ENCODE measurements around the gene NDFIP2.

NDFIP2 gene

DNA sequence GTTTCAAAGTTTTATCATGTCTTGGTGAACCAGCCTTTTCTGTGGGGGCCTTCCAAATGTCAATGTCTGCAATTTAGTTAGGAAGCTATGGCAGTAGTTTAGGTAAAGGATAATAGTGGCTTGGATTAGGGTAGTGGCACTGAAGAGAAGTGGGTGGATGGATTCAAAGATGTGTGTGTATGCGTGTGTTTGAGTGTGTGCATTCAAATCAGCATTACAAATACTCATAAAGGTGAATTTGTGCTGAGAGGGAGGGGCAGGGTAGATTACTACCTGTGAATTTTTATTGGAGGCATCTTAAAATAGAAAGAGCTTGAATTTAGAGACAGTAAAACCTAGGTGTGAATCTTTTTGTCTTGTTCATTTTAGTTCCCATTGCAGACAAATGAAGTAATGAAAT is 16.9 kb downstream of the NDFIP2 start:
- no peak for DNase-seq

DNA sequence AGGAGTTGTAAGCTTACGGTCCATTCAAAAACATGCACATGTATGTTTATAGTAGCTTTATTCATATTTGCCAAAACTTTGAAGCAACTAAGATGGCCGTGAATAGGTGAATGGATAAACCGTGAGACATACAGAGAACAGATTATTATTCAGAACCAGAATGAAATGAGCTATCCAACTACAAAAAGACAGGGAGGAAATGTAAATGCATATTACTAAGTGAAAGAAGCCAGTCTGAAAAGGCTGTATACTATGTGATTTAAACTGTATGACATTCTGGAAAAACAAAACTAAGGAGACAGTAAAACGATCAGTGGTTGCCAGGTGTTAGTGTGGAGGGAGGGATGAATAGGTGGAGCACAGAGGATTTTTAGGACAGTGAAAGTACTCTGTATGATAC is 19.9 kb downstream of the NDFIP2 start:
- no peak for DNase-seq

DNA sequence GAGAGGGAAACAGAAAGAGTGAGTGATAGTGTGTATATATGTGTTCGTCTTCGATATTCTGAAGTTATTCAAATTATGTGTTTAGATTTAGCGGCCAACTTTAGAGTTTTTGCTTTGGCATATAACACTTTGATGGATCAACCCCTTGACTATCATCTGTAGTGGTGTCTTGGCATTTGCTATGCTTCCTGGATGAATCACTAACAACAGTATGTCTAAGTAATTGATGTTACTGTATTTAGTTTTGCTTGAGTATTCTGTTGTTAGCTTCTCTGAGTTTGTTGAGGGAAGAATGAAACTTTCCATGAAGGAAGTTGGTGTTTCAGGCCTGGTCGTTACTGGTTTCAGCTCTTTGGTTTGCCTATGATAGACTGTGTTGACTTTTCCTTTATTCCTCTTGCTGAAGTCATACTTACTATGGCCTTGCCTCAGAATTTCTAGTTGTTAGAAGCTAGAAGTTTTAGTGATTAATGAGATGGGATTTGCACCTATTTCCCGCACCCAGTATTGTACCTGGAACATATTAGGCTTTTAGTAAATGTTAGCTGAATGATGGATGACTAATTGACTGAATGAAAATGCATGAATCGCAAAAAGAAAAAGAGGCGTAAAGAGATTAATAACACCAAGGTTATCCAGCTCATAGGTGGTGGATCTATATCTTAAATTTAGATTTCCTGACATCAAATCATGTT is 20.7 kb downstream of the NDFIP2 start:
- no peak for DNase-seq

DNA sequence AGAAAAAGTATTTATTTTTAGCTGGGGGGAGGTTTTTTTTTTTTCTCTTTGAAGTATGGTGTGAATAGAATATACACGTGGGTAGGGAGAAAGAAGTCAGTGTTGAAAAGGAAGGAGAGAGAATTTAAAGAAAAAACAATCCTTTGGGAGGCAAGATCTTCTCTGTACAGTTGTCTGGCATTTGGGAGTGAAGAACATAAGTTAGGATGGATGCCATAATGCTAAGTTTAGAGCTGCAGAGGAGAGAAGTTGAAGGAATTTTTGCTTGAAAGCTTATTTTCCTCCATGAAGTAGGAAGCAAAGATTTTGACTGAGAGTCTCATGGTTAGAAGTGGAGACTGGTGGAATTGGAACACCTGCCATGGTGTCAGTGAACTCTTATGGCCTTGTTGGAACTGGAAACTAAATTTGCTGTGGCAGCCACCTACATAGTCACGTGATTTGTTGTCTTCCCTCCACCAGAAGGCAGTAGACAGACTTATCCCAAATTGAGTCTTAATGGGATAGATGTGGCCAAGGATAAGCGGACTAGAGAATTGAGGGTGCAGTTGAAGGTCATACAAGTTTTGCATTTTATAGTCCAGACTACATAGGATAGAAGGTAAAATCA is 22.0 kb downstream of the NDFIP2 start:
- no peak for DNase-seq

DNA sequence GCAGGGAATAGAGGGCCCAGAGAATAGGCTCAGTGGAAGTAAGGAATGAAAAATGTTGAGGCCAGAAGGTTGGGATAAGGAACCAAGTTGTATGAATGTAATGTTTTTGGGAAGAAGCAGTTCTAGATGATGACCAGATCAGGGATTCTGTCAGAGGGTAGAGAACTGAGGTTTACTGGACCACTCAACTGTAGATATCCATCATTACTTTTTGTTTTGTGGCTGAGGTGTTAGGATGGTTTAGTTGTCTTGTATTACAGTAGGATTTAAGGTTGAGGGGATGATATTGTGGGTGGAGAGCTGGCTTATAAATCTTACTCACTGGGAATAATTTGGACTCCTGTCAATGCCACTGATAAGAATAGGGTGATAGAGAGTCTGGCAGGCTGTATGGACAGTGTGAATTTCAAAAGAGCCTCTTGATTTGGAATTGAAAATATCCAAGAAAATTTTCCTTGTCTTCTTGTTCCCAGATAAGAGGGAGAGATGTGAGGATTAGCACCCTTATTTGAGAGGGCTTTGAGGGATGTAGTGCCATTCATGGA is 22.6 kb downstream of the NDFIP2 start:
- no peak for DNase-seq

DNA sequence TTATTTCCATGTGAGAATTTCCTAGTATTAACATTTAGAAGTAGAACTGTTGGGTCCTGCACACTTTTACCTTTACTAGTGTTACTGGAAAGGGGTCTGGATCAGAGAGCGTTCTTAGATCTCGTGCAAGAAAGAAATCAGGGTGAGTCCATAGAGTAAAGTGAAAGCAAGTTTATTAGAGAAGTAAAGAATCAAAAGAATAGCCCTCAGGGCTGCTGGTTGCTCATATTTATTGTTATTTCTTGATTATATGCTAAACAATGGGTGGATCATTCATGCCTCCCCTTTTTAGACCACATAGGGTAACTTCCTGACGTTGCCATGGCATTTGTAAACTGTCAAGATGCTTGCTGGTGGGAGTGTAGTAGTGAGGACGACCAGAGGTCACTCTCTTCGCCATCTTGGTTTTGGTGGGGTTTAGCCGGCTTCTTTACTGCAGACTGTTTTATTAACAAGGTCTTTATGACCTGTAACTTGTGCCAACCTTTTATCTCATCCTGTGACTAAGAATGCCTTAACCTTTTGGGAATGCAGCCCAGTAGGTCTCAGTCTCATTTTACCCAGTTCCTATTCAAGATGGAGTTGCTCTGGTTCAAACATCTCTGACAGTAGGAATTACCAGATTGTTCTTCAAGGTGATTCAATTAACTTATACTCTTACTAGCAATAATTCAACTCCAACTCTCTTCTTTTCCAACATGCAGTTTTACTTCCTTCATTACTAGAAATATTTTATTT is 27.4 kb downstream of the NDFIP2 start:
- no peak for DNase-seq

DNA sequence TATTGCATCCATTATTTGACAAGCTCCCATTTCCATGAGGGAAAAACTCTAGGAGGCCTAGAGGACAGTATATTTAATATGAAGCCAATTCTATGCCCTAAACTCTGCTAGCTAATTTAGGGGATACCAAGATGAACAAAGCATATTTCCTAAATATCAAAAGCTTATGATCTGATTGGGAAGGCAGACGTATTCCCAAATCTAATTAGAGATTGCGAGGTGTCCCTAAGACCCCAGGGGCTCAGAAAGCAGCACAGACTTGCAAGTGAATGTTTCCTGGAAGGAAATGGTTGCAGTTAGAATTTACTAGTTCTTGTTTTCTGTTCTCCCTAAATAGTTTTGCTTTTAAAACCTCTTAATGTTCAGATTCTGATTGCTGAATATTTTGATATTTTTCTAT is 30.7 kb downstream of the NDFIP2 start:
- DNase-seq: no peak

DNA sequence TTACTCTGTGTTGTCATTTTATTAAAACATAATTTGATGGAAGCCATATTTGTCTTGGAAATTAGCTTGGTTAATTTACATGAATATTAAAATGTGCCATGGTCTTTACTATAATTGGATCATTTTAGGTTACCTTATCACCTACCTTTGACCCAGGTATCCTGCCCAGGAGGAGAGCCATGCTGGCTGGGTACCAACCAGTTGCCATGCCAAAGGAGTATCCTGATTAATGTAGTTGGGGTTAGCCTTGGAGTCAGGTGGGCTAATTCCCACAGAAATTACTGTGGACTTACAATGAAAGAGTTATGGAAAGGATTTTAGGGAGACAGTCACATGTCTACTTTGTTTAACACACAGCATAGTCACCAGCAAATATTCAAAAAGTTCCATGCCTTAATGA is 32.0 kb downstream of the NDFIP2 start:
- no peak for DNase-seq

DNA sequence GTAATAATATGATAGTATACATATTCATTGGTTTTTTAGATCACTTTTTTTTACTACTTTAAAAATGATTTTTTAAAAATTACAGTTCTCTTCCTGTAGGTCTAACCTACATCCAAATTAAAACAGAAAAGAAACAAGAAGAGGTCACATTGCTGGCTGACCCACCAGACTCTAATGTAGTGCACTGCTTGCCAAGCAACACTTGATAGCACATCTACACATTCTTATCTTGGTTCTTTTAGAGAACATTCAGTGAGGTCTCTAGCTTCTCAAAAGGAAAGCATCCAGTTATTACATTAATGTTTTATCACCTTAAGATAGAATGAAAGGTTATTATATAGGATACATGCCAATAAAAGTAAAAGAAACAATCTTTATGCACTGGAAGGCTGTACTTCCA is 35.6 kb downstream of the NDFIP2 start:
- DNase-seq: no peak

DNA sequence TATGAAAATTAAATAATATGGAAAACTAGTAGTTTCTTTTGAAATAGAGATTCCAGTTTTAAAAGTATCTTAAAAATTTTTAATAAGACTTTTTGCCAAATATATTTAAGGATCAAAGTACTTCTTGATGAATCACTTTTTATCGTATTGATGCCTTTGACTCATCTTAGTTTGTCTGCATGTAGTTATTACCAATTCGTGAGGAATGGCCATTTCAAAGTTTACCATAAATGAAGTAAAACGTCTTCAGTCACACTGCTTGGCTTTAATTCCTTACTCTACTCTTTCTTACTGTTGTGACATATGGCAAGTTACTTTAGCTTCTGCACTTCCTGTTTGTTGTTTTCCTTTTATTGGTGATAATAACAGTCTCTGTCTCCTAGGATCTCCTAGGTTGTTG is 38.3 kb downstream of the NDFIP2 start:
- DNase-seq: no peak

DNA sequence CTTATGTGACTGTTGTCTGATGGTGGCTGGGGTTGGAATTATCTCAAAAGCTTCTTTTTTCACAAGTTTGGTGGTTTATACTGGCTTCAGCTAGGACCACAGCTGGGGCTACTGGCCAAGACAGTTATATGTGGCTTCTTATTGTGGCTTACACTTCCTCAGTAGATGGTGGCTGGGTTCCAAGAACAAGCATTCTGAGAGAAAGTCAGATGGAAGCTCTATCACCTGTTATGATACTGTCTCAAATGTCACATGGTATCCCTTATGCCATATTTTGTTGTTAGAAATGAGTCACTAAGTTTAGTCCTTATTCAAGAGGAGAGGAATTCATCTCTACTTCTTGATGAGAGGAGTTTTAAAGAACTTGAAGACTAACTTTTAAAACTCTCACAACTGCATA is 41.6 kb downstream of the NDFIP2 start:
- no peak for DNase-seq

DNA sequence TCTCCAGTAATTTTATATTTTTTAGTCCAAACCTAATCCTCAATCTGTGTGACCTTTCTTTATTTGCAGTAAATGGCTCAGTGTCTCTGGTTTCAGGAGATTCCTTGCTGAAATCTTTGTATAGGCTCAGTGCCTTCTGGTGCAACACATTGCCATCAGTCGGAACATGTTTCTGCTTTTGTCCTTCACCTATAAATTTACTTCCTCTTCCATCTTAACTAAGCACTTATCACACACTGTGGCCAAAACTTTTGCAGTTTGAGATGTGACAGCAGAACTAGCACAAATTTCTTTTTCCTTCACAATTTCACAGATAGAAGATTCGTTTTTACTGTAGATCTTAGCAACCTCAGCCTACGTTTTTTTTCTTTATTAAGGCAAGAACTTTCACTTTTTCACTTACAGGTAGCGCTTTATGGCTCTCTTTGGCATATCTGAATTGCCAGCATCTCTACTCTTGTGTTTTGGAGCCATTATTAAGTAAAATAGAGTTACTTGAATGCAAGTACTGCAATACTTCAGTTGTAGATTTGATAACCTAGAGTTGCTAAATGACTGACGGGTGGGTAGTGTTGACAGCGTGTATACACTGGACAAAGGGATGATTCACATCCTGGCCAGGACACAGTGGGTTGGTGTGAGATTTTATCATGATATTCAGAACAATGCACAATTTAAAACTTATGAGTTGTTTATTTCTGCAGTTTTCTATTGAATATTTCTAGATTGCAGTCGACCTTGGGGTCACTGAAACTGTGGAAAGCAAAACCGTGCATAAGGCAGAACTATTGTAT is 44.3 kb downstream of the NDFIP2 start:
- DNase-seq: no peak

DNA sequence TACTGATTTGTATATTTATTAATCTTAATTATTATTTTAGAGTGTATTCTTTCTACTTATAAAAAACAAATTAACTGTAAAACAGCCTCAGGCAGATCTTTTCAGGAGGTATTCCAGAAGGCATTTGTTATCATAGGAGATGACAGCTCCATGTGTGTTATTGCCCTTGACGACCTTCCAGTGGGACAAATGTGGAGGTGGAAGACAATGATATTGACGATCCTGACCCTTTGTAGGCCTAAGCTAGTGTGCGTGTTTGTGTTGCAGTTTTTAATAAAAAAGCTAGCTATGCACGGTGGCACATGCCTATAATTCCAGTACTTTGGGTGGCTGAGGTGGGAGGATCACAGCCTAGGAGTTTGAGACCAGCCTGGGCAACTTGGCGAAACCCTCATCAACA is 46.7 kb downstream of the NDFIP2 start:
- no peak for DNase-seq

DNA sequence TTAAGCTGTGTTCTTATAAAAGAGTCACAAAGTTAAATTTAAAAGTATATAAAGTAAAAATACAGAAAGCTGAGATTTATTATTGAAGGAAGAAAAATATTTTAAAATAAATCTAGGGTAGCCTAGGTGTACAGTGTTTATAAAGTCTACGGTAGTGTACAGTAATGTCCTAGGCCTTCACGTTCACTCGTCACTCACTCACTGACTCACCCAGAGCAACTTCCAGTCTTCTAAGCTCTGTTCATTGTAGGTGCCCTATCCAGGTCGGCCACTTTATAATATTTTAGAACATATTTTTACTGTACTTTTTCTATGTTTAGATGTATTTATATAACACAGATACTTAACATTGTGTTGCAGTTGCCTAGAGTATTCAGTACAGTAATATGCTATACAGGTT is 47.4 kb downstream of the NDFIP2 start:
- no peak for DNase-seq

DNA sequence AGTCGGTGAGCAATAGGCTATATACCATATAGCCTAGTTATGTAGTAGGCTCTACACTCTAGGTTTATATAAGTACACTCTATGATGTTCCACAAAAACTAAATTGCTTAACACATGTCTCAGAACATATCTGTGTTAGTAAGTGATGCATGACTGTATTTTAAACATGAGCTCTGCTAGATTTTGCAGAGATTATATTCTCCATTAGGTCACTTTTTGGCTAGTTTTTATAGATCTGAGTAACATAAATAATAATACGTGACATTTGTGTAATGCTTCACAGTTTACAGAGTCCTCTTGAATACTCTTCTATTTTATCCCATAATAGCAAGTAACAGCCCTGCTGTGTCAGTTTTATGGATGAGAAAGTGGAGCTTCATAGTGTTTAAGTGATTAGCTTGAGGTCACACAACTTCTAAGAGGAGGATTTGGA is 47.8 kb downstream of the NDFIP2 start:
- no peak for DNase-seq

DNA sequence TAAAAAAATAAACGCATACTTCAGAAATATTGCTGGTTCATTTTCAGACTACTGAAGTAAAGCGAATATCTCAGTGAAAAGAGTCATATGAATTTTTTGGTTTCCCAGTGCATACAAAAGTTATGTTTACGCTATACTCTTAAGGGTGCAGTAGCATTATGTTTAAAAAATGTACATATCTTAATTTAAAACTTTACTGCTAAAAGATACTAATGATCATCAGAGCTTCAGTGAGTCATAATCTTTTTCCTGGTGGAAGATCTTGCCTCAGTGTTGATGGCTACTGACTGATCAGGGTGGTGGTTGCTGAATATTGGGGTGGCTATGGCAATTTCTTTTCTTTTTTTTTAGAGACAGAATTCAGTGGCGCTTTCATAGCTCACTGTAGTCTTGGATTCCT is 48.9 kb downstream of the NDFIP2 start:
- no peak for DNase-seq

DNA sequence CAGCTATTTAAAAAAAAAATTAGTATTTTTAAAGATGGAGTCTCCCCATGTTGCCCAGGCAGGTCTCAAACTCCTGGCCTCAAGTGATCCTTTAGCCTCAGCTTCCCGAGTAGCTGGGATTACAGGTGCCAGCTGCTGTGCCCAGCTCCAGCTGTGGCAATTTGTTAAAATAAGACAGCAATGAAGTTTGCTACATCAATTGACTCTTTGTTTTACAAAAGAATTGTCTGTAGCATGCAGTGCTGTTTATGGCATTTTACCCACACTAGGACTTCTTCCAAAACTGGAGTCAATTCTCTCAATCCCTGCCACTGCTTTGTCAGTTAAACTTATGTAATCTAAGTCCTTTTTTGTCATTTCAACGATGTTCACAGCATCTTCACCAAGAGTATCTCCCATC is 49.3 kb downstream of the NDFIP2 start:
- no peak for DNase-seq

DNA sequence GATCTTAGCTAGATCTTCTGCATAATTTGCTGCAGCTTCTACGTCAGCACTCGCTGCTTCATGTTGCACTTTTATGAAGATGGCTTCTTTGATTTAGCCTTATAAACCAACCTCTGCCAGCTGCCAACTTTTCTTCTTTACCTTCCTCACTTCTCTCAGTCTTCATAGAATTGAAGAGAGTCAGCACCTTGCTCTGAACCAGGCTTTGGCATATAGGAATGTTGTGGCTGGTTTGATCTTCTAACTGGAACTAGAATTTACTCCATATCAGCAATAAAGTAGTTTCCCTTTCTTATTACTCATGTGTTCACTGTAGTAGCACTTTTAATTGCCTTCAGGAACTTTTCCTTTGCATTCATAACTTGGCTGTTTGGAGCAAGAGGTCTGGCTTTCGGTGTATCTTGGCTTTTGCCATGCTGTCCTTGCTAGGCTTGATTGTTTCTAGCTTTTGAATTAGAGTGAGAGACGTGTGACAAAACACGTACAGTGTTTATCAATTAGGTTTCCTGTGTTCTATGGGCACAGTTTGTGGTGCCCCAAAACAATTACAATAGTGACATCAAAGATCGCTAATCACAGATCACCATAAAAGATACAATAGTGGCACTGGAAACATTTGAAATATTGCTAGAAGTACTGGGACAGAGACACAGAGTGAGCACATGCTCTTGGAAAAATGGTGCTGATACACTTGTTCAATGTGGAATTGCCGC is 50.7 kb downstream of the NDFIP2 start:
- DNase-seq: no peak

DNA sequence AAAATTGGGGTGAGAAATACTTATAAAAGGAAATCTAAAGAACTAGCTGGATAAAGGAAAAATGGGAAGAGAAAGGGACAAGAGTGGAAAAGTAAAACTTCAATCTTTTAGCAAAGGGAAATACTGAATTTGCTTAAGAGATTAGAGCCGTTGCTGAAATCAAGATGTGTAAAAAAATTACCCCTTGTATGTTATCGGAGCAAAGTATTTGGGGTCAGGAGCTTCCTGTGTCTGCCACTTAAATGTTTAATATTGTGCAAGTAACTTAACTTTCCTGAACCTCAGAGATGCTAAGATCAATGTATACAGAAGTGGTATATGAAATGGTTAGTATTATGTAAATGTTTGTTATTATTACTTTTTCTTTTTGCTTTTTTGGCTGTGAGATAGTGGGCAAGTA is 51.6 kb downstream of the NDFIP2 start:
- DNase-seq: no peak

DNA sequence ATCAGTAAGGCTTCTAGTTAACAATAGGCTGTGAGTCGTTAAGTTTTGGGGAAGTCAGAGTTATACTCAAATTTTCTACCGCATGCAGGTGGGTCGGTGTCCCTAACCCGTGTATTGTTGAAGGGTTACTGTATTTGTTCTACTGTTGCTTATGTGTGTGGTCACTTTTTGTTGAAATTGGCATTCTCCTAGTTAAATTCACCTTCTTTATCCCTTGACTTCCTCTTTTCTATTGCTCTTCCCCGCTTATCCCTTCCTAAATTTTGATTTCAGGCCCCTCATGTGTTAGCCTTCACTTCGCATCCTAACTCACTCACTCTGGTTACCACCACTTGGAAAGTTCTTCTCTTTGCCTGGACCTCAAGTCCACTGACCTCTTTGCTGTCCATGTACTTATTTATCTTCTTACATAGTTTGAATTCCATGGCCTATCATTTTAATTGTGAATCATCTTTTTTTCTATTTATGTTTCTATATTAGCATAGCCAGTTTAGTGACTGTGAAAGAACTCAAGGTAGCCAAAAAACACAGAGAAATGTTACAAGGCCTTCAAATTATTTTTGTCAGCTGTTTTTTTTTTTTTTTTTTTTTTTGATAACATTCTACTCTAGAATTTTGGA is 52.9 kb downstream of the NDFIP2 start:
- no peak for DNase-seq

DNA sequence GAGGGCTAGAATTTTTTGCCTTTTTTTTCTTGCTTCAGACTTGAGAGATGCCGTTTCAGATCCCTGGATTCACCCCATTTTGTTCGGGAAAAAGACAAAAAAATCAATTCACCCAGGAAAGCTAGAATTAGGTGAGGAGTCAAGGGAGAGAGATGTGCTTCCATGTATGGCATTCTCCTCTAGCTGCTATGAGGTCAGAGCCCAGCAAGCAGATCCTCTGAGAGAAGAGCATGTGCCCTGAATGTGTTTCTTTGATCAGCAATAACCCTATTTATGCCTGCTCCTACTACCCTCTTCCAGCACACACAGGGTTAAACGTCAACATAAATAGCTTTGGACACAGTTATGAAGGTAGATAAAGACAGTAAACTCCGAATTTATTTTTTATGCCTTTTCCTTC is 53.6 kb downstream of the NDFIP2 start:
- no peak for DNase-seq

DNA sequence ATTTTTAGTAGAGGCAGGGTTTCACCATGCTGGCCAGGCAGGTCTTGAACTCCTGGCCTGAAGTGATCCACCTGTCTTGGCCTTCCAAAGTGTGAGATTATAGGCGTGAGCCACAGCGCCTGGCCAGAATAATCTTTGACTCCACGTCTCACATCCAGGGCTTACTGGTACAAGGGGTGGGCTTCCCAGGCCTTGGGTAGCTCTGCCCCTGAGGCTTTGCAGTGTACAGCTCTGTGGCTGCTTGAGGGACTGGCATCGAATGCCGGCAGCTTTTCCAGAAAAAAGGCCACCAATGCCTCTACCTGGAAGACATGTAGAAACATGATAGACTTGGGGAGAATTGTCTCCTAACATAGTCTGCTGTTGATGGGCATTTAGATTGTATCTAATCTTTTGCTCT is 57.8 kb downstream of the NDFIP2 start:
- no peak for DNase-seq

Data from stimulated activated CD4-positive, alpha-beta T cell treated with anti-CD3 and anti-CD28 coated beads, Interleukin-4, amount 100 ng/mL, for 4 hours (primary cell).